GM19395 (cell line): ENCODE results near the gene INPP5A.

ENCODE experiments used
- ATAC-seq: cut with Tn5 transposase; IDR thresholded peaks from one replicate; pipeline ENCODE4 v1.9.1; 2021; ENCODE audit warnings: mild to moderate bottlenecking, moderate library complexity; ENCODE audit not compliant: unreplicated experiment

The INPP5A gene

GRCh38 chr10:132576671-132577349 is 39.2 kb downstream of the INPP5A start:
- ATAC-seq = no peak

- ATAC-seq = no peak
Observed at GRCh38 chr10:132577350-132578003, 39.9 kb downstream of the INPP5A start.

- no peak for ATAC-seq
Observed at GRCh38 chr10:132578287-132578951, 40.8 kb downstream of the INPP5A start.

GRCh38 chr10:132579027-132579859 is 41.7 kb downstream of the INPP5A start:
- ATAC-seq = no peak

GRCh38 chr10:132580143-132580542 is 42.6 kb downstream of the INPP5A start:
- no peak for ATAC-seq

- no peak for ATAC-seq
Observed at GRCh38 chr10:132580617-132581016, 43.0 kb downstream of the INPP5A start.

- ATAC-seq = no peak
Observed at GRCh38 chr10:132582137-132582536, 44.5 kb downstream of the INPP5A start.

- no peak for ATAC-seq
Observed at GRCh38 chr10:132582771-132583170, 45.2 kb downstream of the INPP5A start.

GRCh38 chr10:132583456-132583855 is 45.9 kb downstream of the INPP5A start:
- ATAC-seq = no peak

GRCh38 chr10:132584081-132584480 is 46.5 kb downstream of the INPP5A start:
- no peak for ATAC-seq

GRCh38 chr10:132585732-132586722 is 48.4 kb downstream of the INPP5A start:
- no peak for ATAC-seq

GRCh38 chr10:132586739-132587138 is 49.2 kb downstream of the INPP5A start:
- ATAC-seq = no peak

GRCh38 chr10:132587175-132587574 is 49.6 kb downstream of the INPP5A start:
- ATAC-seq = no peak

GRCh38 chr10:132588301-132589013 is 50.9 kb downstream of the INPP5A start:
- ATAC-seq = no peak

GRCh38 chr10:132589015-132589414 is 51.4 kb downstream of the INPP5A start:
- ATAC-seq = no peak

GRCh38 chr10:132589681-132590080 is 52.1 kb downstream of the INPP5A start:
- no peak for ATAC-seq

- no peak for ATAC-seq
Observed at GRCh38 chr10:132590094-132590751, 52.6 kb downstream of the INPP5A start.

GRCh38 chr10:132590752-132591121 is 53.1 kb downstream of the INPP5A start:
- ATAC-seq = no peak
